GM12878 (cell line): ENCODE data around the gene PCSK6. TPM values are rescaled to one million over a fixed set of nuclear protein-coding genes. Genes with fewer than 3 reads are reported as not detected.

Source experiments
- CBFB ChIP-seq: IDR thresholded peaks from 2 replicates; pipeline ENCODE4 v1.6.1; 2016; ENCODE audit warnings: antibody characterized with exemption, low read depth
- RB1 ChIP-seq: fragments of 450-650 bp; formaldehyde crosslinking; IDR thresholded peaks from 2 replicates; pipeline ENCODE4 v1.6.1; 2017; ENCODE audit warnings: mild to moderate bottlenecking, borderline replicate concordance
- polyA plus RNA-seq, 11 experiments: library from polyadenylated mRNA; depleted of rRNA in 4 of 11; unstranded in 6 of 11; stranded (reverse) in 5 of 11; fragments of >200 nt; fragmentation: Nextera tagmentation in 4 of 11; fragmentation: Illumina TruSeq in 1 of 11; extraction: Ambion mirVana in 4 of 11; extraction: Trizol in 1 of 11; gene quantifications; 1 replicate in 1 of 11; 2 replicates in 10 of 11; pipeline versions ENCODE4 v1.2.1 to v1.2.3, GENCODE V29; 2011 to 2016; ENCODE audit warnings: inconsistent platforms in 2 of 11, missing spikeins in 2 of 11, low read depth in 1 of 11
- total RNA-seq, 4 experiments: library from RNA; depleted of rRNA in 3 of 4; stranded (reverse); fragments of >200 nt in 3 of 4; fragmentation: Illumina TruSeq in 1 of 4; extraction: Trizol in 1 of 4; gene quantifications; 2 replicates each; pipeline versions ENCODE4 v1.2.1 to v1.2.3, GENCODE V29; 2013 to 2021
- TF ChIP-seq, protein P1 (sequence below): fragments of 150-350 bp; IDR thresholded peaks from 2 replicates; pipeline ENCODE4 v1.6.1; 2016; ENCODE audit warnings: low read depth, low read length
- TF ChIP-seq, protein P2 (sequence below): fragments of 450-650 bp; IDR thresholded peaks from 2 replicates; pipeline ENCODE4 v1.6.1; 2017; ENCODE audit warnings: low read depth, mild to moderate bottlenecking, moderate library complexity
- TF ChIP-seq, protein P3 (sequence below): IDR thresholded peaks from 2 replicates; pipeline ENCODE4 v1.6.1; 2011; ENCODE audit warnings: low read depth, low read length, improper control_type of control experiment, borderline replicate concordance
- TF ChIP-seq, protein P4 (sequence below): IDR thresholded peaks from 2 replicates; pipeline ENCODE4 v1.6.1; 2011; ENCODE audit warnings: mild to moderate bottlenecking, low read depth, low read length, moderate library complexity; ENCODE audit not compliant: insufficient replicate concordance

Gene PCSK6
- total and polyA plus RNA-seq, 10 of the 15 experiments (the other 5 are each of a cell fraction or from before 2014, with no cell fraction given) = 0.19 to 0.67 (median 0.25) TPM; not detected in 4

DNA sequence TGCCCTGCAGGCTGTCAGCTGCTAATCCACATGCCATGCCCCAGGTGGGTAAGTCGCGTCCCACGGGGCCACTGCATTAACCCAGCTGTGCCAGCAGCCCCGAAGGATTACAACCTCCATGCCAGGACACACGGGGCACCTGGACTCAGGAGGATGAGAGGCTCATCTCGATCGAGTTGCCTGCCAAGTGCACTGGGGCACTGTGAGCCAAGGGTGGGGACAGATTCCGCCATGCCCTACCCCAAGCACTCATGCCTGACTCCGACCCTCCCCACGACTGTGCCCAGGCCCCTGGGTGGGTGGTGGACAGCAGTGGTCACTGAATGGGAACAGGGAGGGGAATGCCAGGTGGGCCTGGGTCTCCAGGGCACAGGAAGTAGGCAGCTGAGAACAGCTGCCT, 173.8 kb downstream of the PCSK6 start (continued):
- TF ChIP-seq, protein P1, sequence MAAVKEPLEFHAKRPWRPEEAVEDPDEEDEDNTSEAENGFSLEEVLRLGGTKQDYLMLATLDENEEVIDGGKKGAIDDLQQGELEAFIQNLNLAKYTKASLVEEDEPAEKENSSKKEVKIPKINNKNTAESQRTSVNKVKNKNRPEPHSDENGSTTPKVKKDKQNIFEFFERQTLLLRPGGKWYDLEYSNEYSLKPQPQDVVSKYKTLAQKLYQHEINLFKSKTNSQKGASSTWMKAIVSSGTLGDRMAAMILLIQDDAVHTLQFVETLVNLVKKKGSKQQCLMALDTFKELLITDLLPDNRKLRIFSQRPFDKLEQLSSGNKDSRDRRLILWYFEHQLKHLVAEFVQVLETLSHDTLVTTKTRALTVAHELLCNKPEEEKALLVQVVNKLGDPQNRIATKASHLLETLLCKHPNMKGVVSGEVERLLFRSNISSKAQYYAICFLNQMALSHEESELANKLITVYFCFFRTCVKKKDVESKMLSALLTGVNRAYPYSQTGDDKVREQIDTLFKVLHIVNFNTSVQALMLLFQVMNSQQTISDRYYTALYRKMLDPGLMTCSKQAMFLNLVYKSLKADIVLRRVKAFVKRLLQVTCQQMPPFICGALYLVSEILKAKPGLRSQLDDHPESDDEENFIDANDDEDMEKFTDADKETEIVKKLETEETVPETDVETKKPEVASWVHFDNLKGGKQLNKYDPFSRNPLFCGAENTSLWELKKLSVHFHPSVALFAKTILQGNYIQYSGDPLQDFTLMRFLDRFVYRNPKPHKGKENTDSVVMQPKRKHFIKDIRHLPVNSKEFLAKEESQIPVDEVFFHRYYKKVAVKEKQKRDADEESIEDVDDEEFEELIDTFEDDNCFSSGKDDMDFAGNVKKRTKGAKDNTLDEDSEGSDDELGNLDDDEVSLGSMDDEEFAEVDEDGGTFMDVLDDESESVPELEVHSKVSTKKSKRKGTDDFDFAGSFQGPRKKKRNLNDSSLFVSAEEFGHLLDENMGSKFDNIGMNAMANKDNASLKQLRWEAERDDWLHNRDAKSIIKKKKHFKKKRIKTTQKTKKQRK = no peak
- TF ChIP-seq, protein P2, sequence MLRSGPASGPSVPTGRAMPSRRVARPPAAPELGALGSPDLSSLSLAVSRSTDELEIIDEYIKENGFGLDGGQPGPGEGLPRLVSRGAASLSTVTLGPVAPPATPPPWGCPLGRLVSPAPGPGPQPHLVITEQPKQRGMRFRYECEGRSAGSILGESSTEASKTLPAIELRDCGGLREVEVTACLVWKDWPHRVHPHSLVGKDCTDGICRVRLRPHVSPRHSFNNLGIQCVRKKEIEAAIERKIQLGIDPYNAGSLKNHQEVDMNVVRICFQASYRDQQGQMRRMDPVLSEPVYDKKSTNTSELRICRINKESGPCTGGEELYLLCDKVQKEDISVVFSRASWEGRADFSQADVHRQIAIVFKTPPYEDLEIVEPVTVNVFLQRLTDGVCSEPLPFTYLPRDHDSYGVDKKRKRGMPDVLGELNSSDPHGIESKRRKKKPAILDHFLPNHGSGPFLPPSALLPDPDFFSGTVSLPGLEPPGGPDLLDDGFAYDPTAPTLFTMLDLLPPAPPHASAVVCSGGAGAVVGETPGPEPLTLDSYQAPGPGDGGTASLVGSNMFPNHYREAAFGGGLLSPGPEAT = no peak
- TF ChIP-seq RB1 = no peak
- TF ChIP-seq CBFB = no peak
- TF ChIP-seq, protein P3, sequence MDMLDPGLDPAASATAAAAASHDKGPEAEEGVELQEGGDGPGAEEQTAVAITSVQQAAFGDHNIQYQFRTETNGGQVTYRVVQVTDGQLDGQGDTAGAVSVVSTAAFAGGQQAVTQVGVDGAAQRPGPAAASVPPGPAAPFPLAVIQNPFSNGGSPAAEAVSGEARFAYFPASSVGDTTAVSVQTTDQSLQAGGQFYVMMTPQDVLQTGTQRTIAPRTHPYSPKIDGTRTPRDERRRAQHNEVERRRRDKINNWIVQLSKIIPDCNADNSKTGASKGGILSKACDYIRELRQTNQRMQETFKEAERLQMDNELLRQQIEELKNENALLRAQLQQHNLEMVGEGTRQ = no peak
- TF ChIP-seq, protein P4, sequence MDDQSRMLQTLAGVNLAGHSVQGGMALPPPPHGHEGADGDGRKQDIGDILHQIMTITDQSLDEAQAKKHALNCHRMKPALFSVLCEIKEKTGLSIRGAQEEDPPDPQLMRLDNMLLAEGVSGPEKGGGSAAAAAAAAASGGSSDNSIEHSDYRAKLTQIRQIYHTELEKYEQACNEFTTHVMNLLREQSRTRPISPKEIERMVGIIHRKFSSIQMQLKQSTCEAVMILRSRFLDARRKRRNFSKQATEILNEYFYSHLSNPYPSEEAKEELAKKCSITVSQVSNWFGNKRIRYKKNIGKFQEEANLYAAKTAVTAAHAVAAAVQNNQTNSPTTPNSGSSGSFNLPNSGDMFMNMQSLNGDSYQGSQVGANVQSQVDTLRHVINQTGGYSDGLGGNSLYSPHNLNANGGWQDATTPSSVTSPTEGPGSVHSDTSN = no peak
- TF ChIP-seq, all 136 proteins: peak for 0
